Measurements from ENCODE around the gene TRAPPC3.
A peak's percentile ranks its signal among the peaks of the same experiment; 100 is the strongest.

Gene TRAPPC3

DNA sequence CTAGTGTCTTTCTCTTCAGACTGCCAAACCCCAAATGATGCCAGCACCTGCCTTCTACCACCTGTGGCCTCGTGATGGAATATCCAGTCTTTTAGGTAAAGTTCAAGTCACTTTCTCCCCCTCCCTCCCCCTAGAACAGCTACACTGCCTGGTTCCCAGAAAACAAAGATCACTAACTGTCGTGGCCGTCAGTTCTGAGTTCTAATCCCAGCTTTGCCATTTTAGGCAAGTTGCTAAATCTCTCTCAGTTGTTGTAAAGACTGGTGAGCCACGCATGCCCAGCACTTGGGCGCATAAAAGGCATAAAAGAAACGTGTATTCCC lies 648 bp upstream of the TRAPPC3 start:
- Histone ChIP-seq H3K4me3 (ENCODE audit: low read depth in 1 of 2, low read length in 2 of 2) (peak overlapping the region in 1 of 2 experiments; percentile 92; a peak in 2 of 4 replicates), H3K27ac (ENCODE audit: low read length) (peak overlapping the region; percentile 62), H3K27me3 (ENCODE audit: insufficient read depth, low read length, poor library complexity) (no peaks in the 10 kb centered on the region), H3K9ac (ENCODE audit: low read depth, low read length) (peak overlapping the region; percentile 72), H4K20me1 (ENCODE audit: insufficient read depth, low read length) (no peaks in the 10 kb centered on the region), H3K4me1 (ENCODE audit: insufficient read depth, low read length) (peaks cover 57% of the 10 kb centered on the region), H3K4me2 (ENCODE audit: insufficient read depth, low read length) (peak overlapping the region; percentile 81), H3K36me3 (ENCODE audit: insufficient read depth, low read length) (peaks cover 12% of the 10 kb centered on the region), H2AFZ (ENCODE audit: low read depth, low read length) (peak overlapping the region; percentile 78), H3K9me3 (ENCODE audit: insufficient read depth, low read length, severe bottlenecking) (no peaks in the 10 kb centered on the region), H3K79me2 (ENCODE audit: insufficient read depth, low read length) (peaks cover 37% of the 10 kb centered on the region)
- TF ChIP-seq, protein P1, sequence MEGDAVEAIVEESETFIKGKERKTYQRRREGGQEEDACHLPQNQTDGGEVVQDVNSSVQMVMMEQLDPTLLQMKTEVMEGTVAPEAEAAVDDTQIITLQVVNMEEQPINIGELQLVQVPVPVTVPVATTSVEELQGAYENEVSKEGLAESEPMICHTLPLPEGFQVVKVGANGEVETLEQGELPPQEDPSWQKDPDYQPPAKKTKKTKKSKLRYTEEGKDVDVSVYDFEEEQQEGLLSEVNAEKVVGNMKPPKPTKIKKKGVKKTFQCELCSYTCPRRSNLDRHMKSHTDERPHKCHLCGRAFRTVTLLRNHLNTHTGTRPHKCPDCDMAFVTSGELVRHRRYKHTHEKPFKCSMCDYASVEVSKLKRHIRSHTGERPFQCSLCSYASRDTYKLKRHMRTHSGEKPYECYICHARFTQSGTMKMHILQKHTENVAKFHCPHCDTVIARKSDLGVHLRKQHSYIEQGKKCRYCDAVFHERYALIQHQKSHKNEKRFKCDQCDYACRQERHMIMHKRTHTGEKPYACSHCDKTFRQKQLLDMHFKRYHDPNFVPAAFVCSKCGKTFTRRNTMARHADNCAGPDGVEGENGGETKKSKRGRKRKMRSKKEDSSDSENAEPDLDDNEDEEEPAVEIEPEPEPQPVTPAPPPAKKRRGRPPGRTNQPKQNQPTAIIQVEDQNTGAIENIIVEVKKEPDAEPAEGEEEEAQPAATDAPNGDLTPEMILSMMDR (IDR thresholded peaks at IDR 0.05; ENCODE audit: borderline replicate concordance, extremely low read depth, low read length, poor library complexity, severe bottlenecking): no peak
- no peak for TF ChIP-seq EZH2 (IDR thresholded peaks at IDR 0.05; ENCODE audit: borderline replicate concordance, low read depth, low read length, severe bottlenecking)
- DNase-seq (no peak), ATAC-seq (ENCODE audit: insufficient read depth, low read depth) (no peak)

DNA sequence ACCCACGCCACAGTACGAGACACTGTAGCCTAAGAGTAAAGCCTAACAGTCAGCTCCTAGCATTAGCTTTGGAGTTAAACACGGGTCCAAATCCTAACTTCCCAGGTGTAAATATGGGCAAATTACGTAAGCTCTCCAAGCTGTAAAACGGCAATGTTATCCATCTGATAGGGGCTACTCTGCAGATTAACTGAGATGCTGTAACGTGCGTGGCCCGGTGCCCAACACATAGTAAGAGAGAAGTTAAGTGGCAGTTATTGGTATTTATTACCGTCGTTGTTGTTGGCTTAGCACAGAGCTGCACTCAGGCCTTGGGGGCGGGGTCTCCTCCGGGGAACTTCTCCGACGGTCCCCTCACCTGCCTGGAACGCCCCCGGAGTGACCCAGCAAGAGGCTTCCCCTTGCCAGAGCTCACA lies 457 bp downstream of the TRAPPC3 start:
- Histone ChIP-seq H2AFZ (ENCODE audit: low read depth, low read length) (peak overlapping the region; percentile 78), H3K4me3 (ENCODE audit: low read depth in 1 of 2, low read length in 2 of 2) (peak overlapping the region; percentile 60 to 92), H3K9me3 (ENCODE audit: insufficient read depth, low read length, severe bottlenecking) (no peaks in the 10 kb centered on the region), H3K79me2 (ENCODE audit: insufficient read depth, low read length) (peaks cover 43% of the 10 kb centered on the region), H3K9ac (ENCODE audit: low read depth, low read length) (peak overlapping the region; percentile 72), H3K27me3 (ENCODE audit: insufficient read depth, low read length, poor library complexity) (no peaks in the 10 kb centered on the region), H3K4me1 (ENCODE audit: insufficient read depth, low read length) (peaks cover 52% of the 10 kb centered on the region), H3K27ac (ENCODE audit: low read length) (peak overlapping the region; percentile 79), H3K36me3 (ENCODE audit: insufficient read depth, low read length) (peaks cover 12% of the 10 kb centered on the region), H4K20me1 (ENCODE audit: insufficient read depth, low read length) (0 out of 2 replicates have a peak, but pooled peaks cover 6% of the 10 kb centered on the region), H3K4me2 (ENCODE audit: insufficient read depth, low read length) (peak overlapping the region; percentile 81)
- TF ChIP-seq, protein P1 (IDR thresholded peaks at IDR 0.05; ENCODE audit: borderline replicate concordance, extremely low read depth, low read length, poor library complexity, severe bottlenecking): no peak
- TF ChIP-seq EZH2 (IDR thresholded peaks at IDR 0.05; ENCODE audit: borderline replicate concordance, low read depth, low read length, severe bottlenecking): no peak
- DNase-seq (no peak), ATAC-seq (ENCODE audit: insufficient read depth, low read depth) (no peak)

DNA sequence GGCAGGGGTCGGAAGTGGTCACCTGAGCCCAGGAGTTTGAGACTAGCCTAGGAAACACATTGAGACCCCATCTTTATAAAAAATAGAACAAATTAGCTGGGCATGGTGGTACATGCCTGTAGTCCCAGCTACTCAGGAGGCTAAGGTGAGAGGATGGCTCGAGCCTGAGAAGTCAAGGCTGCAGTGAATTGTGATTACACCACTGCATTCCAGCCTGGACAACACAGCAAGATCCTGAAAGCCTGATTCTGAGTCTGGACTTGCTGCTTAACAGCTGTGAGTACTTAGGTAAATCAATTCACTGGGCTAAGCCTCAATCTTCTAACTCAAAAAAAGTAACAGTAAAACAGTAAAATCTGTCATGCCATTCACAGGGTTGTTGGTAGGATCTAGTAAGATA lies 4.9 kb downstream of the TRAPPC3 start:
- H3K4me2 ChIP-seq (ENCODE audit: insufficient read depth, low read length): no peak overlapping the region
- peaks cover 77% of the 10 kb centered on the region for H3K79me2 ChIP-seq (ENCODE audit: insufficient read depth, low read length)
- ATAC-seq (ENCODE audit: insufficient read depth, low read depth) (no peak), DNase-seq (no peak)
- no peak overlapping the region for H3K27ac ChIP-seq (ENCODE audit: low read length)
- no peaks in the 10 kb centered on the region for H3K27me3 ChIP-seq (ENCODE audit: insufficient read depth, low read length, poor library complexity)
- no peak overlapping the region for H3K4me3 ChIP-seq (ENCODE audit: low read depth in 1 of 2, low read length in 2 of 2)
- H4K20me1 ChIP-seq (ENCODE audit: insufficient read depth, low read length): peaks cover 14% of the 10 kb centered on the region
- no peak overlapping the region for H2AFZ ChIP-seq (ENCODE audit: low read depth, low read length)
- H3K9me3 ChIP-seq (ENCODE audit: insufficient read depth, low read length, severe bottlenecking): no peaks in the 10 kb centered on the region
- peaks cover 19% of the 10 kb centered on the region for H3K4me1 ChIP-seq (ENCODE audit: insufficient read depth, low read length)
- TF ChIP-seq, protein P1 (IDR thresholded peaks at IDR 0.05; ENCODE audit: borderline replicate concordance, extremely low read depth, low read length, poor library complexity, severe bottlenecking): no peak
- TF ChIP-seq EZH2 (IDR thresholded peaks at IDR 0.05; ENCODE audit: borderline replicate concordance, low read depth, low read length, severe bottlenecking): no peak
- no peak overlapping the region for H3K9ac ChIP-seq (ENCODE audit: low read depth, low read length)
- peaks cover 25% of the 10 kb centered on the region for H3K36me3 ChIP-seq (ENCODE audit: insufficient read depth, low read length)

DNA sequence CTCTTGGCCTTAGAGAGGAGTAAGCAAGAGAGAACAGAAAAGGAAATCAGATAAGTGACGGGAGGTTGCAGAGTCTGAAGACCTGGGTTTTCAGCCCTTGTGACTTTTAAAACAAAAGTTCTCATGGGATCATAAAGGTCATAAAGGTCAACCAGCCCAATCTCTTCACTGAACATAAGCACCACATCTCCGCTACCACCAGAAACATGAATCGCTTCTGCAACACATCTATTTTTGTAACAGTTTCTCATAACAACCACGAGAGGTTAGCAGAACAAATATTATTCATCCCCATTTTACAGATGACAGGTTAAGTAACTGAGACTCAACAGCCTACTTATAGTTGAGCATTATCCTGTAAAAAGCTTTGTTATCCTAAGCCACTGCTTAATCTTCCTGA lies 5.9 kb downstream of the TRAPPC3 start:
- DNase-seq (no peak), ATAC-seq (ENCODE audit: insufficient read depth, low read depth) (no peak)
- TF ChIP-seq, protein P1 (IDR thresholded peaks at IDR 0.05; ENCODE audit: borderline replicate concordance, extremely low read depth, low read length, poor library complexity, severe bottlenecking): no peak
- TF ChIP-seq EZH2 (IDR thresholded peaks at IDR 0.05; ENCODE audit: borderline replicate concordance, low read depth, low read length, severe bottlenecking): no peak
- H3K79me2 ChIP-seq (ENCODE audit: insufficient read depth, low read length): peaks cover 69% of the 10 kb centered on the region
- no peak overlapping the region for H3K4me3 ChIP-seq (ENCODE audit: low read depth in 1 of 2, low read length in 2 of 2)
- peaks cover 14% of the 10 kb centered on the region for H3K4me1 ChIP-seq (ENCODE audit: insufficient read depth, low read length)
- no peak overlapping the region for H3K27ac ChIP-seq (ENCODE audit: low read length)
- H4K20me1 ChIP-seq (ENCODE audit: insufficient read depth, low read length): peaks cover 17% of the 10 kb centered on the region
- no peak overlapping the region for H3K4me2 ChIP-seq (ENCODE audit: insufficient read depth, low read length)
- H3K9ac ChIP-seq (ENCODE audit: low read depth, low read length): no peak overlapping the region
- H3K27me3 ChIP-seq (ENCODE audit: insufficient read depth, low read length, poor library complexity): no peaks in the 10 kb centered on the region
- H2AFZ ChIP-seq (ENCODE audit: low read depth, low read length): no peak overlapping the region
- H3K9me3 ChIP-seq (ENCODE audit: insufficient read depth, low read length, severe bottlenecking): no peaks in the 10 kb centered on the region
- peaks cover 31% of the 10 kb centered on the region for H3K36me3 ChIP-seq (ENCODE audit: insufficient read depth, low read length)
